Hematopoietic multipotent progenitor cell treated with erythropoietin and hydrocortisone succinate and interleukin-3 and kit ligand, for 17 days (in vitro differentiated cells): ENCODE data around the gene CPVL.

Experiments
- DNase-seq: peaks from one replicate; pipeline ENCODE4 v3.0.0-alpha.2; 2015; ENCODE audit warnings: low spot score

The CPVL gene

GRCh38 chr7:29043576-29043975 is 102.8 kb downstream of the CPVL start:
- no peak for DNase-seq

GRCh38 chr7:29042824-29043231 is 103.5 kb downstream of the CPVL start:
- DNase-seq = no peak

- no peak for DNase-seq
Measured at GRCh38 chr7:29041991-29042390, 104.3 kb downstream of the CPVL start.

GRCh38 chr7:29040579-29040925 is 105.8 kb downstream of the CPVL start:
- no peak for DNase-seq

GRCh38 chr7:29039821-29040578 is 106.3 kb downstream of the CPVL start:
- no peak for DNase-seq

- no peak for DNase-seq
Measured at GRCh38 chr7:29038463-29038862, 107.9 kb downstream of the CPVL start.

GRCh38 chr7:29035044-29035740 is 111.1 kb downstream of the CPVL start:
- no peak for DNase-seq

- DNase-seq = no peak
Measured at GRCh38 chr7:29033584-29033983, 112.8 kb downstream of the CPVL start.

GRCh38 chr7:29032146-29032545 is 114.2 kb downstream of the CPVL start:
- DNase-seq = no peak

- no peak for DNase-seq
Measured at GRCh38 chr7:29030781-29031275, 115.5 kb downstream of the CPVL start.

GRCh38 chr7:29022291-29022988 is 123.9 kb downstream of the CPVL start:
- DNase-seq = no peak

- DNase-seq = no peak
Measured at GRCh38 chr7:29019896-29020295, 126.4 kb downstream of the CPVL start.

GRCh38 chr7:29019387-29019786 is 127.0 kb downstream of the CPVL start:
- DNase-seq = no peak

GRCh38 chr7:29017713-29018112 is 128.6 kb downstream of the CPVL start:
- DNase-seq = no peak

- no peak for DNase-seq
Measured at GRCh38 chr7:29014725-29015124, 131.6 kb downstream of the CPVL start.

- DNase-seq = no peak
Measured at GRCh38 chr7:29013931-29014330, 132.4 kb downstream of the CPVL start.

- DNase-seq = no peak
Measured at GRCh38 chr7:29013082-29013695, 133.1 kb downstream of the CPVL start.

GRCh38 chr7:29009947-29010346 is 136.4 kb downstream of the CPVL start:
- DNase-seq = no peak

- DNase-seq = no peak
Measured at GRCh38 chr7:29008590-29008989, 137.7 kb downstream of the CPVL start.

- no peak for DNase-seq
Measured at GRCh38 chr7:29007127-29007526, 139.2 kb downstream of the CPVL start.

GRCh38 chr7:29005829-29006228 is 140.5 kb downstream of the CPVL start:
- no peak for DNase-seq

- DNase-seq = no peak
Measured at GRCh38 chr7:29005406-29005805, 140.9 kb downstream of the CPVL start.

GRCh38 chr7:29003703-29004102 is 142.6 kb downstream of the CPVL start:
- DNase-seq = no peak
